Thyroid gland (tissue), 4 donors: ENCODE results near the gene DHCR24.

Experiments used
- CTCF ChIP-seq, 6 experiments: fragments of 200-600 bp in 3 of 6; fragments of 450-650 bp in 3 of 6; sonication (generic) in 3 of 6; IDR thresholded peaks; one replicate each; pipeline ENCODE4 v1.5.1; 2016 to 2019; ENCODE audit warnings: antibody characterized with exemption in 6 of 6, mild to moderate bottlenecking in 2 of 6, inconsistent platforms in 1 of 6, moderate library complexity in 1 of 6
- POLR2A ChIP-seq, 2 donors: fragments of 450-650 bp; IDR thresholded peaks; one replicate each; pipeline ENCODE4 v1.6.1; 2017; ENCODE audit warnings: antibody characterized with exemption in 2 of 2, mild to moderate bottlenecking in 2 of 2, moderate library complexity in 1 of 2

- no peak for TF ChIP-seq CTCF (IDR thresholded peaks at IDR 0.05)
- no peak for TF ChIP-seq POLR2A (IDR thresholded peaks at IDR 0.05)
Measured at GRCh38 chr1:54825696-54826095, 61.3 kb downstream of the DHCR24 start.
